ENCODE data around the gene WDCP. TPM values are rescaled to one million over a fixed set of nuclear protein-coding genes. Genes with fewer than 3 reads are reported as not detected.

Gene WDCP
- total RNA-seq, 1 experiment from 2014 or later: 20.0 TPM

DNA sequence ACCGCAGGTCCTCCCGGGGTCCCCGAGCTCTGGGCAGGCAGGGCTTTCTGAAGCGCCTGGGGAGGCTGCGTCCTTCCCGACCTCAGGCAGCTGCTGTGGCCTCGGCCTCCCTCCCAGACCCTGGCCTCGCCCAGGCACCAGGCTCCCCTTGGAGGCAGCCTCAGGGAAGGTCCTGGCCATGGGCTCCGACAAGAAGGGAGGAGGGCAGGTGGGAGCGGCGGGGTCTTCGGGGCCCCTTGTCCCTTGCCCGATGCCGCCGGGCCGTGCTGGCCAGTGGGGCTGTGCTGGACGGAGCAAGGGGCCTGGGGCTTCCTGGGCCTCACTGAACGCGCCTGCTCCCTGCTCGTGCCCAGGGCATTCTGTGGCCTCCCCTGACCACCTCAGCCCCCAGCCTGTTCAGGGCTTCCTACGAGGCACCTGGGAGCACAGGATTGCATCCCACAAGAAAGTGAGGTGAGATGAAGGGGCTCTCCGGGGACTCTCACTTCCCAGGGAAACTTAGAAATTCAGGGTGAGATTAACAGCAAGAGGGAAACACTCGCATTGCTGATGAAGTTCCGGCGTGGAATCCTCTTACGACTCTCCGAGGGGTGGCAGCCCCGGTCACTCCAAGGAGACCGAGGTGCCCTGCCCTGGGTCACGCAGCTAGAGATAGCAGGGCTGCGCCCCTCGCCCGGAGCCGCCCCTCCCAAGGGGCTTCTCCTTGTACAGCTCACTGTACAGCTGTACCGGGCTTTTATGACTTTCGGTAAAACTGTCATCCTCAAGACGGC is 36.5 kb downstream of the WDCP start:
- Histone ChIP-seq H3K9me3 (ENCODE audit: control insufficient read depth, insufficient read depth, low read depth, low read length) (no peaks in the 10 kb centered on the region), H3K4me1 (ENCODE audit: control insufficient read depth, insufficient read depth, low read length) (peaks cover 16% of the 10 kb centered on the region), H3K36me3 (ENCODE audit: control insufficient read depth, insufficient read depth, low read length) (no peaks in the 10 kb centered on the region), H3K4me3 (ENCODE audit: low read depth in 2 of 2, low read length in 2 of 2) (no peak overlapping the region), H3K27me3 (ENCODE audit: control insufficient read depth, insufficient read depth, low read length) (no peaks in the 10 kb centered on the region), H3K27ac (ENCODE audit: low read length) (peak overlapping the region; percentile 23; the same call in 1 of the 2 replicates)
- POLR2A ChIA-PET: interaction anchor here (0.5 kb wide), 1 partner anchor 20 kb away, joined by 3 read pairs; no protein-coding TSS in a partner anchor
- intact Hi-C loops (cut with micrococcal nuclease; ENCODE audit: unreplicated experiment) (no loop called here), in situ Hi-C loops (cut with HindIII; ENCODE audit: low pct_unique_long_range_greater_than_20kb, low sequenced_read_pairs) (no loop called here)
- CTCF ChIA-PET: no interaction called here
- DNase-seq (ENCODE audit: low read depth, low spot score) (no peak), ATAC-seq (no peak; the same call in 1 of the 2 replicates)
- BruUV-seq (replicated peaks): no TSS peak
- no peak for TF ChIP-seq TCF7L2 (IDR thresholded peaks at IDR 0.05; ENCODE audit: low read depth, low read length)
- no peak for TF ChIP-seq POLR2AphosphoS5 (IDR thresholded peaks at IDR 0.05; ENCODE audit: low read depth, low read length)
- TF ChIP-seq SIN3A (IDR thresholded peaks at IDR 0.05; ENCODE audit: borderline replicate concordance, insufficient read depth, low read depth, low read length): no peak
- TF ChIP-seq, protein P1, sequence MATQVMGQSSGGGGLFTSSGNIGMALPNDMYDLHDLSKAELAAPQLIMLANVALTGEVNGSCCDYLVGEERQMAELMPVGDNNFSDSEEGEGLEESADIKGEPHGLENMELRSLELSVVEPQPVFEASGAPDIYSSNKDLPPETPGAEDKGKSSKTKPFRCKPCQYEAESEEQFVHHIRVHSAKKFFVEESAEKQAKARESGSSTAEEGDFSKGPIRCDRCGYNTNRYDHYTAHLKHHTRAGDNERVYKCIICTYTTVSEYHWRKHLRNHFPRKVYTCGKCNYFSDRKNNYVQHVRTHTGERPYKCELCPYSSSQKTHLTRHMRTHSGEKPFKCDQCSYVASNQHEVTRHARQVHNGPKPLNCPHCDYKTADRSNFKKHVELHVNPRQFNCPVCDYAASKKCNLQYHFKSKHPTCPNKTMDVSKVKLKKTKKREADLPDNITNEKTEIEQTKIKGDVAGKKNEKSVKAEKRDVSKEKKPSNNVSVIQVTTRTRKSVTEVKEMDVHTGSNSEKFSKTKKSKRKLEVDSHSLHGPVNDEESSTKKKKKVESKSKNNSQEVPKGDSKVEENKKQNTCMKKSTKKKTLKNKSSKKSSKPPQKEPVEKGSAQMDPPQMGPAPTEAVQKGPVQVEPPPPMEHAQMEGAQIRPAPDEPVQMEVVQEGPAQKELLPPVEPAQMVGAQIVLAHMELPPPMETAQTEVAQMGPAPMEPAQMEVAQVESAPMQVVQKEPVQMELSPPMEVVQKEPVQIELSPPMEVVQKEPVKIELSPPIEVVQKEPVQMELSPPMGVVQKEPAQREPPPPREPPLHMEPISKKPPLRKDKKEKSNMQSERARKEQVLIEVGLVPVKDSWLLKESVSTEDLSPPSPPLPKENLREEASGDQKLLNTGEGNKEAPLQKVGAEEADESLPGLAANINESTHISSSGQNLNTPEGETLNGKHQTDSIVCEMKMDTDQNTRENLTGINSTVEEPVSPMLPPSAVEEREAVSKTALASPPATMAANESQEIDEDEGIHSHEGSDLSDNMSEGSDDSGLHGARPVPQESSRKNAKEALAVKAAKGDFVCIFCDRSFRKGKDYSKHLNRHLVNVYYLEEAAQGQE (IDR thresholded peaks at IDR 0.05; ENCODE audit: insufficient read depth in 1 of 2, low read depth in 2 of 2, low read length in 1 of 2): no peak
- TF ChIP-seq, protein P2, sequence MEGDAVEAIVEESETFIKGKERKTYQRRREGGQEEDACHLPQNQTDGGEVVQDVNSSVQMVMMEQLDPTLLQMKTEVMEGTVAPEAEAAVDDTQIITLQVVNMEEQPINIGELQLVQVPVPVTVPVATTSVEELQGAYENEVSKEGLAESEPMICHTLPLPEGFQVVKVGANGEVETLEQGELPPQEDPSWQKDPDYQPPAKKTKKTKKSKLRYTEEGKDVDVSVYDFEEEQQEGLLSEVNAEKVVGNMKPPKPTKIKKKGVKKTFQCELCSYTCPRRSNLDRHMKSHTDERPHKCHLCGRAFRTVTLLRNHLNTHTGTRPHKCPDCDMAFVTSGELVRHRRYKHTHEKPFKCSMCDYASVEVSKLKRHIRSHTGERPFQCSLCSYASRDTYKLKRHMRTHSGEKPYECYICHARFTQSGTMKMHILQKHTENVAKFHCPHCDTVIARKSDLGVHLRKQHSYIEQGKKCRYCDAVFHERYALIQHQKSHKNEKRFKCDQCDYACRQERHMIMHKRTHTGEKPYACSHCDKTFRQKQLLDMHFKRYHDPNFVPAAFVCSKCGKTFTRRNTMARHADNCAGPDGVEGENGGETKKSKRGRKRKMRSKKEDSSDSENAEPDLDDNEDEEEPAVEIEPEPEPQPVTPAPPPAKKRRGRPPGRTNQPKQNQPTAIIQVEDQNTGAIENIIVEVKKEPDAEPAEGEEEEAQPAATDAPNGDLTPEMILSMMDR (IDR thresholded peaks at IDR 0.05): no peak

DNA sequence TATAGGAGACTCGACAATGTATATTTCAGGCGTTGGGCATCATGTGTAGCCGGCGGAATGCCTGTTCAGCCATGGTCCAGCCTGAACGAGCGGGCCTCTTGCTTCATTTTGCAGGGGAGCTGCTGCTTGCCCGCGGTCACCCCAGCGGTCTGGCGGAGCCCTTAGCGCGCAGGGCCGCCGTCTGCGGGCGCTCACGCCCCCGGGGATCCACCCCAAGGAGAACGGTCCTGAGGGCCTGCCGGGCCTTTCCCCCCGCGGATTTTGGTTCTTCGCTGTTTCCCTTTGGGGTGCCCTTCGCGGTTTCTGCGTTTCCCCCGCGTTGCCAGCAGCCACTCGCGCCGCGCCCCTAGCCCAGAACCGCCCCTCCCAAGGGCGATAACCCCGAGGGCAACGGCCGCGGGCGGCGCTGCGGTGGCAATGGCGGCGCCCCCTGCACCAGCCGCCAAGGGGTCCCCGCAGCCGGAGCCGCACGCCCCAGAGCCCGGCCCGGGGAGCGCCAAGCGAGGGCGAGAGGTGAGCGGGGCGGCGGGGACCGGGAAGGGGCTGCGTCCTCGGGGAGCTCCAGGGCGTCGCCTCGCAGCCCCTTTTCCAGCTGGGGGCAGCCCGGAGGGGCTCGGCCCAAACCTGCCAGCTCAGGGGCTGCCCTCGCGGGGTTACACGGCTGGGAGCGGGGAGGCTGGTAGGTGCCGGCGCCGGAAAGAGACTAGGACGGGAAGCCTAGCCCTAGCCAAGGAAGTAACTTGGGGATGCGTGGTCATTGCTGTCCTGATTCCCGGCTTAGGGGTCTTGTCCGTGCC is 37.3 kb downstream of the WDCP start, which contains the start of gene MFSD2B:
TSS of gene MFSD2B (plus strand) at position 406 of the 797 bp plus-strand sequence. CDS start at position 418, 12 bp downstream.
- in situ Hi-C loops (cut with HindIII; ENCODE audit: low pct_unique_long_range_greater_than_20kb, low sequenced_read_pairs): no loop called here
- no peaks in the 10 kb centered on the region for H3K36me3 ChIP-seq (ENCODE audit: control insufficient read depth, insufficient read depth, low read length)
- no peak within 1 kb of the TSS; the same call in 1 of the 2 replicates for H3K27ac ChIP-seq (ENCODE audit: low read length)
- H3K4me3 ChIP-seq (ENCODE audit: low read depth in 2 of 2, low read length in 2 of 2): no peak within 1 kb of the TSS; a peak in 1 of 4 replicates
- CTCF ChIA-PET: no interaction called here
- peaks cover 9% of the 10 kb centered on the region; the same call in 1 of the 2 replicates for H3K4me1 ChIP-seq (ENCODE audit: control insufficient read depth, insufficient read depth, low read length)
- POLR2A ChIA-PET: interaction anchor here (0.6 kb wide), 1 partner anchor 389 kb away, joined by 4 read pairs; no protein-coding TSS in a partner anchor
- no peaks in the 10 kb centered on the region for H3K9me3 ChIP-seq (ENCODE audit: control insufficient read depth, insufficient read depth, low read depth, low read length)
- DNase-seq (ENCODE audit: low read depth, low spot score) (no peak), ATAC-seq (peak; percentile 54; the same call in 1 of the 2 replicates)
- TF ChIP-seq, protein P2 (IDR thresholded peaks at IDR 0.05): no peak
- TF ChIP-seq, protein P1 (IDR thresholded peaks at IDR 0.05; ENCODE audit: insufficient read depth in 1 of 2, low read depth in 2 of 2, low read length in 1 of 2): no peak
- TF ChIP-seq SIN3A (IDR thresholded peaks at IDR 0.05; ENCODE audit: borderline replicate concordance, insufficient read depth, low read depth, low read length) (no peak), TCF7L2 (IDR thresholded peaks at IDR 0.05; ENCODE audit: low read depth, low read length) (no peak), POLR2AphosphoS5 (IDR thresholded peaks at IDR 0.05; ENCODE audit: low read depth, low read length) (no peak)
- BruUV-seq (replicated peaks): no TSS peak
- intact Hi-C loops (cut with micrococcal nuclease; ENCODE audit: unreplicated experiment): no loop called here
- H3K27me3 ChIP-seq (ENCODE audit: control insufficient read depth, insufficient read depth, low read length): no peaks in the 10 kb centered on the region

Measured in Panc1 (cell line).